Anterior cingulate cortex (tissue), 58 donors: Measurements from ENCODE around the gene FTH1.

ENCODE experiments used
- DNase-seq, 58 donors: peaks; one replicate each; lab custom pipeline; 2025; lab: John Stamatoyannopoulos, UW

Gene FTH1

DNA sequence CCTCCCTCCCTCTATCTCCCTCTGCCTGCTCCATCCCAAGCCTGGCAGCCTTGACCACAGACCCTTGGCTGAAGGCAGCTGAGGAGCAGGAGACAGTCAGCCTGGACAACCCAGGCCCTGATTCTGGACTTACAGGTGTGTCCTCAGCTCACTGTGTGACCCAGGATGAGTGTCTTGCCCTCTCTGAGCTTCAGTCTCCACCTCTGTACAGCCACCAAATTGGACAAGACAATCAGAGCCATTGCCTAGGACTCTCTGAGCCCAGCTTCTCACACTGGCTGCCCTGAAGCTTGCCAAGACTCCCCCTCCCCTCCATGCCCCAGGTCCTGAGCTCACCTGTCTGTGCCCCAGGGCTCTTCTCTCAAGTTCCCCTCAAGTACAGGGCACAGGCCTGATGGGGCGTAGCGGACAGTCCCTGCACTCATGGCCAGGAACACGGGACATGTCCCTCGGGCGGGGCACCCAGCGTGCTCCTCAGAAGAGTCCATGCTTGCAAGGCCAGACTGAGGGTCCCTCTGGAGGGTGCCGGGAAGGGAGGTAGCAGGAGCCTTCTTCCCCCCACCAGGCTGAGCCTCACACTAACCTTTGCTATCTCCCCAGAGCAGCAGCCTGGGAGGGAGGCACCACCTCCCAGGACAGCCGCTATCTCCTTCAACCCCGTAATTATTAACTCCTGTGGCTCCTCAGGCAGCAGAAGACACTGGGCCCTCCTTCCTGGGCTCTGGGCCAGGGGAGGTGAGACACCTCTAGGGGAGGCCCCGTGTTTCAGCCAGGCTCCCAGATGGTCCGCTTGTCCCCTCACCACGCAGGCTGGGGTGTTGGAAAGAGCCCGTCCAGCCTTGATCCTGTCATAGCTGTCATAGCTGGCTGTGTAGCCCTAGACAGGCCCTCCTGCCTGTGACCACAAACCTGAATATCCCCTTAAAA, 47.5 kb downstream of the FTH1 start:
- DNase-seq = no peak

DNA sequence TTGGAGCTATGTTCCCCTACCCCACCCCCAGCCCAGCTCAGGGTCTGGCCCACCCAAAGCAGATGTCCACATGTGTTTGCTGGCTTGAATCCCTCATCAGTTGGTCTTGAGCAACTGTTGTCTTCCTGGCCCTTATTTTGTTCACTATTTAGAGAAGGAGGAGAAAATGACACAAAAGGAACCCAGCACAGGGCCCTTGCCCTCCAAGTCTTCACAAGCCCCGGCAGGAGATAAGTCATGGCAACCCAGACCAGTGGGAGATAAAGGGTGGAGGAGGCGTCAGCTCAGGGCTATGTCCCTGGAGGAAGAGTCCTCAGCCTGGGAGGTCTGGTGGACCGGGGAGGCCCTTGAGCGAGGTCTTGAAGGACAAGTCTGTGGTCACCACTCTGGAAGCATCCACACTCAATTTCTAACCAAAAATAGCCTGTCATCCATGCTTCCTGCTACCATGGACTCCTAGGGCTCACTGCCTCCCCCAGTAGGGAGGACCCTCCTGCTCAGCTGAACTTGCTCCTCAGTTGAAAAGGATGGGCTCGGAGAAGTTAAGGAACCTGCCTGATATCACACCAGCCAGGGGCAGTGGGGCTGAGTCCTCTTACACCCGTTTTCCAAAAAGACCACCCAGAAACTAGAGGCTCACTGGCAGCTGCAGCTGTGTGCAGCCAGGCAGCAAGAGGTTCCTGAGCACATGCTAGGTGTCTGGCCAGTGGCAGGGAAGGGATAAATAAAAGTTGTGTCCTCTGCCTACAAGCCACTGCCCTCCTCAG, 48.3 kb downstream of the FTH1 start:
- DNase-seq = no peak

DNA sequence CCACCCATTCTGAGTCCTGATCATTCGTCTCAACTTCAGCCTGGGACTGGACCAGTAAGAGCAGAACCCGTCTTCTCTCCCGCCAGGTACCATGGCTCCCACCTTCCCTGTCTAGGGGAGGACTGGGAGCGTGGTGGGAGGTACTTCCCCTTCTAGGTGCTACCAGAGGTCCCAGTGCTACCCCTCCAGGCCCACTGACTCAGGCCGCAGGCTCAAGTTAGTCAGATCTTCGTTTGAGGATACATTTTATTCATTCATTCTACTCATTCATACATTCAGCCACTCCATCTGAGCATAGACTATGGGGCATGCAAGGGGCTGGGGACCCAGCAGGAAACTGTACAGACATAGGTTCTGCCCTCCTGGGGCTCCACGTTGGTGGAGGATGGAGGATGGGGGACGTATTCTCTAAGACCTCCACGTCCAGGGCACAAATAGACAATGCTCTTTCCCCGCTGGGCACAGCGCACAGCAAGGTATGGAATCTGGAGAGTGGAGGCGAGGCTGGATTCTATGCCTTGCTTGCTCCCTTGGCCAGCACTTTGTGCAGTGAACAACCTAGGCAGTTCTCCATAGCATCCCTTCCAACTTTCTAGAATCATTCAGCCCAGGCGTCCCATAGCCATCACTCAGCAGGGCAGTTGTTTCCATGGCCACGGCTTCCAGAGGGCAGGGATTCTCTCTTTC, 49.0 kb downstream of the FTH1 start:
- DNase-seq = no peak

DNA sequence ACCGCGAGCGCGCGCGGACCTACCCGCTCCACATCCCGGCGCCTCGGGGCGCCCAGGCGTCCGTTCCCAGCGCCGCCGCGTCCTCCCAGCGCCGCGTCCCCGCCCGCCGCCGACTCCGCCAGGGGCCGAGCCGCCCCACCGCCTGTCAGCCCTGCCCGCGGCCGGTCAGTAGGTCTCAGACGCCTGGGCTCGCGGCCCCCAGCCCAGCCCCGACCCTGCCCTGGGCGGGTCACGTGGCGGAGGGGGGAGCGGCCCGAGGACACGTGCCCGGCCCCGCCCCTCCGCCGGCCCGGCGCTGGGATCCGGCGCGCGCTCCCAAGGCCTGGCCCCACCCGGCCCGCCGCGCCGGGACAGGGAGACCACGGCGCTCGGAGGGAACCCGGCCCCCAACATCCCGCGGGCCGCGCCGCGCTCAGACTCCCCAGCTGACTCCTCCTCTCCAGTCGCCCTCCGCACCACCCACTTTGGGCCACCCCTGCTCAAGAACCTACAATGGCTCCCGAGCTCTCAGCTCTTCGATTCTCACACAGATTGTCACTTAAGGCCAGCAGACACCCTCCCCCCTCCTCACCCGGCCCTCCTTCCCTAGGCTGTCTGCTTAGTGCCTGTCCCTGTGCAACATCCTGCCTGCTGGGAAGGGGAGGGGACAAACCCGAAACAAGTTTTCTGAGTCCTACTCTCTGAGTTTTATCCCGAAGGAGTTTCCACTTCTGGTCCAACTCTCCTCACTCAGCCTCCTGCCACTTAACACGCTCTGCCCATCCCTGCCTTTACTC, 49.9 kb downstream of the FTH1 start, which contains the start of gene RAB3IL1:
Gene RAB3IL1 (minus strand): TSS at position 233 of the 776 bp plus-strand sequence. CDS start 199 bp downstream, at position 34.
- peak in 33 of 58 donors; percentile 24 to 72 (median 39) for DNase-seq

DNA sequence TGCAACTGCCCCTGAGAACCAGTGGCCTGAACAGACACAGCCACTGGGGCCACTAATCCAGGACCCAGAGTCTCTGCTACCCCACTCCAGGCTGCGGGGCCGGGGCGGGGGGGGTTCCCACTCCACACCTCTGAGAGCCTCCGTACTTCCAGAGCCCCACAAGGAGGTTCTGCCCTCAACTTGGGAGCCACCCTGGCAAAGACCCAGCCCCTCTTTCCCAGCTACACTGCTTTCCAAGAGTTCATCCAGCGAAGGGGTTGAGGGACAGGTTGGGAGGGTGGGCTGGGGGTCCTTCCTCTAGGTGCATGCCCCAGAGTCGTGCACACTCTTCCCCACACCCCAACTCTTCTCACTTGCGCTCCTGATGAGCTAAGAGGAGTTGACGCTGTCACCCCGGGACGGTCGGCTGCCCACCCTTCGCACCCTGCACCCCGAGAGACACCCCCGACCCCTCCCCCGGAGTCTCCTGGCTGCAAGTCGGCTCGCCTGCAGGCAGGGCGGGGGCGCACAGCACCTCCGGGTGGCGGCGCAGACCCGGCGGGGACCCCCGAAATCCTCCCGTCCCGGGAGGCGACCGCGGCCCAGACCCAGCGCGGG, 50.6 kb downstream of the FTH1 start:
- peak in 1 of 58 donors; percentile 15 for DNase-seq

DNA sequence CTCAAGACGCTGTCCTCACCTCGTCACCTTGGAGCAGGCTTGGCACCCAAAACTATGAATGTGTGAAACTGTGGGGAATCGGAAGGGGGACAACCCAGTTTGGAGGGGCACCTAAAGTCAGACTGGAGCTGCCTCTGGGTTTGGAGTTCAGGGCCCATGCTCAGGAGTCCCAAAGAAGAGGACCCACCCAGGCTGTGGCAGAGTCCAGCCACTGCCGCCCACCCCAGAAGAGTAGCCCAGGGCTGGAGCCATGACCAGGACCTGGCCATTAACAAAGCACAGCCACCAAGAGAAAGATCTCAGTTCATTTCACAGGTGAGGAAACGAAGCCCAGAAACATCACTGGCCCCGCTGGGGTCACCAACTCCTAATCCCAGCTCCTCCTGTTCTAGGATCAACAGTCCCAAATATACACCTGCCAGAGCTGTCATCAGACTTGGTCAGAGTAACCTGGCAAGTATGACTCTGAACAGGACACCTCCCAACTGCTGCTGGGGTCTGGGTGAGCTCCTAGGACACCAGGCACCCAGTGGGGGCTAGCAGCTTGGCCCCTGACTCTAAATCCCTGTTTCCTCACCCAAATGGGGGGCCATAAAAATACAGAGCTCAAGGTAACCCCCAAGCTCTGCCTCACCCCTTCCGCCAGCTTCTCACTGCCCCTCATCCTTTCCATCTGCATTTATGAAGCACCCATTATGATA, 52.8 kb downstream of the FTH1 start:
- no peak for DNase-seq
